GM18507 (cell line): ENCODE results near the gene UTP11.

Experiments used
- DNase-seq: peaks from one replicate; pipeline ENCODE4 v3.0.0; 2011; ENCODE audit warnings: low read depth; ENCODE audit not compliant: insufficient read length; ENCODE audit errors: extremely low spot score
- FAIRE-seq: peaks from 2 replicates; lab custom pipeline; 2011; peaks lifted over from hg19 to GRCh38; lab: Jason Lieb, UNC

Gene UTP11

DNA sequence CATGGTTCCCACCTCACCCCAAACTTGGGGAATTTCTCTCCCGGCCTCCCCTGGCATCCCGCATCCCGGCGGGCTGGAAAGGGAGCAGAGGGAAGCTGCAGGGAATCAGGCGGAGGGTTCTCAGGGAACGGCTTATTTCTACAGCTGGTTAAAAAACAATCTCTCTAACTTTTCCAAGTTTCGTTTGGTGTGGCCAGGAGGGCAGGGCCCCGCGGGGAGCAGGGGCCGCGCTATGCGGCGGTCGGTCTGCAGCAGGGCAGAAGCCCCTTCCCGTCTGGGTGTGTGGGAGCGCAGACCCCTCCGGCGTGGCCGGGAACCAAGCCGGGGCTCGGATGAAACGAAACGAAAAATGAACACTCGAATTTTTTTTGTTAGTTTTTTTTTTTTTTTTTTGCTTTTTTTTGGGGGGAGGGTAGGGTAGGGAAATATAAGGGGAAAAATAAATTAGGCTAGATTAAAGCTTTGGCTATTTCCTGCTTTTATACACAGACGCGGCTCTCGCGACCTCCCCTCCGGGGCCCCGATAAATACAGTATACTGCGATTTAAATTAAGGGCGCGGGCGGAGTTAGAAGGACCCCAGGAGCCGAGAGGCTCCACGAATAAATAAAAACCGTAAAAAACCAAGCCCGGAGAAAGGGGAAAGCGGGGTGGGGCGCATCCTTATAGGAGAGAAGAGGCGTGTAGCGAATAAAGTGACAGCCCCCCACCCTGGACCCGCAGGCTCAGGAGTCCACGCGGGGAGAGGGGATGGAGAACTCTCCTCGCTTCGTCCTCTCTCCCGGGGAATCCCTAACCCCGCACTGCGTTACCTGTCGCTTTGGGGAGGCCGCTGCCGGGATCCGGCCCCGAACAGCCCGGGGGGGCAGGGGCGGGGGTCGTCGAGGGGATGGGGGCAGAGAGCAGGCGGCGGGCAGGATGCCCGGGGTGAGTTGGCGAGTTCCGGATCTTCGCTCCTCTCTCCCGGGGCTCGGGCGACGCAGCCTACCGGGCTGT, 32.0 kb downstream of the UTP11 start:
- FAIRE-seq (no peak), DNase-seq (no peak)

DNA sequence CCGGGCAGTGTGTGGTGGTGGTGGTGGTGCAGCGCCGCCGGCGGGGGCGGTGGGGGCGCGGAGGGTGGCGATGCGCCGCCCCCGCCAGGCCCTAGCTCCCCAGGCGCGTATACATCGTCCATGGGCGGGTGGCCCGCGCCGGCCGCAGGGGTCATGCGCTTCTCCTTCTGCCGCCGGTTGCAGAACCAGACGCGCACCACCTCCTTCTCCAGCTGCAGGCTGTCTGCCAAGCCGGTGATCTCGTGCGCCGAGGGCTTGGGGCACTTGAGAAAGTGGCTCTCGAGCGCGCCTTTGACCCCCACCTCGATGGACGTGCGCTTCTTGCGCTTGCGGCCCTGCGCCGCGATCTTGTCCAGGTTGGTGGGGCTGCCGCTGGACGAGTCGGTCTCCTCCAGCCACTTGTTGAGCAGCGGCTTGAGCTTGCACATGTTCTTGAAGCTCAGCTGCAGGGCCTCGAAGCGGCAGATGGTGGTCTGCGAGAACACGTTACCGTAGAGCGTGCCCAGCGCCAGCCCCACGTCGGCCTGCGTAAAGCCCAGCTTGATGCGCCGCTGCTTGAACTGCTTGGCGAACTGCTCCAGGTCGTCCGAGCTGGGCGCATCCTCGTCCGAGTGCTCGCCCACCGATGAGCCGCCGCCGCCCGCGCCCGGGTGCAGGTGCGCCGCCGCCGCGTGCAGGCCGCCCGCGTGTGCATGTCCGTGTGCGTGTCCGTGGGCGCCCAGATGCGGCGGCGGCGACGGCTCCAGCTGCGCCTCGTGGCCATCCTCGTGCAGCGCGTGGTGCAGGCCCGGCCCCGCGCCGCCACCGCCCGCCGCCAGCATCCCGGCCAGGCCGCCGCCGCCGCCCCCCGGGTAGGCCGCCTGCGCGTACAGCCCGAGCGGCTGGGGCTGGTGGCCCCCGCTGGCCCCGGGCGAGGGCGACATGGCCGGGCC, 33.1 kb downstream of the UTP11 start:
- DNase-seq (no peak), FAIRE-seq (no peak)

- no peak for FAIRE-seq
These were observed 33.9 kb downstream of the UTP11 start, which contains the start of gene POU3F1 for GRCh38 chr1:38046333-38046883. TSS of gene POU3F1 (minus strand) at chr1:38046793. CDS start at chr1:38046743, 50 bp downstream.

GRCh38 chr1:38046884-38047602, 34.5 kb downstream of the UTP11 start:
- peak; percentile 74 for FAIRE-seq

More at GRCh38 chr1:38046333-38046883, 33.9 kb downstream of the UTP11 start, which contains the start of gene POU3F1:
- no peak for DNase-seq

DNA sequence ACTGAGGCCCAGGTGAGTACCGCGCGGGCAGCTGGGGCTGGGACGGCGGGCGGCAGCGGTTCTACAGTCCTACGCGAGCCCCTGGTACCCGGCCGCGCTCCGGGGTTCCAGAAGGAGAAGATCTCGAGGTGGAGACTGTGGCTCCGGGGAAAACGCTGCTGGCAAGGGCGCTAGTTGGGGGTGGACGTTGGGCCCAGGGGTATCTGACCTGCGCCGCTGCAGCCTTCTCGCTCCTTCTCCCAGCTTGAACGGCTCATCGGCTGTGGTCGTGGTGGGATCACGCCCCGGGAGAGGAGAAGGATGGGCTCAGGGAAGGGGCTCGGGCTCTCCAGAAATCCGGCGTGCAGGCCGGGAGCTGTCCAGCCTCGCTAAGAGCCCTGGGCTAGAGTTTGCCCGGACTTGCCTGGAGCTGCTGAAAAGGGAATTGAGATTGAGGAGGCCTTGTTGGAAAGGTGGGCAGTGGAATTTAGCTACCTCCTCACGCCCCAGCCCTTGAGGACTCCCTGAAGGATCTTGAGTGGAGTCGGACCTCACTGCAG, 35.1 kb downstream of the UTP11 start:
- DNase-seq (no peak), FAIRE-seq (no peak)

More at GRCh38 chr1:38046884-38047602, 34.5 kb downstream of the UTP11 start:
- peak; percentile 81 for DNase-seq

- DNase-seq: no peak
- FAIRE-seq: no peak
These were observed 38.0 kb downstream of the UTP11 start for GRCh38 chr1:38050397-38051078.

GRCh38 chr1:38051079-38051543, 38.6 kb downstream of the UTP11 start:
- DNase-seq: no peak
- FAIRE-seq: peak; percentile 5

GRCh38 chr1:38052750-38053415, 40.3 kb downstream of the UTP11 start:
- FAIRE-seq (peak; percentile 96), DNase-seq (no peak)

DNA sequence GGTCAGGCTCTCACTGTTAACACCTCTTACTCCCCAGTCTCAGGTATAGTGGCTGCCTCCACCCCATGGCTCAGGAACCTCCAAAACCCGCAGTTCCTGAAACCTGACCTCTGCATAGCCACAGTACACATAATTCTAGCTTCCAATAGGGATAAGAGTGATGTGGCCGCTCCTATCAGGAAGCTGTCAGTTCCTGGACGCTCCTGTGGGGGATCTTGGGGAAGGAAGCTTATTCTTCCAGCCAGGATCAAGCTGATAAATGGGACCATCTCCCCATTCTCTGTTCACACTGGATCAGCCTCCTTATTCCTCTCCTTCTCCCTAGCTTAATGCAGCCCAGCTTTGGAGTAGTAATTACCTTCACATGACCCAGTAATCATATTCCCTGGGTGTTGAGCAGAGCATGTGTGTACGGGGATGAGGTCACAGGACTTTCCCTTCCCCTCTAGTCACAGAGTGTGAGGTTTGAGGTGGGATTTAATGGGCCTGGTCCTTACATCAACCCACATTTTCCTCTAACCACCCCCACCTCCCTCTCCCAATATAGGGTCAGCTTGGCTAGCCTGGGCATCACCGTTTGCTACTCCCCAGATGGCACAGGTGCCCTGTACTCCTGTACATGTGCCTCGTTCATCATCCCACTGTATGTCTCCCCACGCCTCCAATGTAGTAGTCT, 41.0 kb downstream of the UTP11 start:
- DNase-seq (no peak), FAIRE-seq (peak; percentile 60)

DNA sequence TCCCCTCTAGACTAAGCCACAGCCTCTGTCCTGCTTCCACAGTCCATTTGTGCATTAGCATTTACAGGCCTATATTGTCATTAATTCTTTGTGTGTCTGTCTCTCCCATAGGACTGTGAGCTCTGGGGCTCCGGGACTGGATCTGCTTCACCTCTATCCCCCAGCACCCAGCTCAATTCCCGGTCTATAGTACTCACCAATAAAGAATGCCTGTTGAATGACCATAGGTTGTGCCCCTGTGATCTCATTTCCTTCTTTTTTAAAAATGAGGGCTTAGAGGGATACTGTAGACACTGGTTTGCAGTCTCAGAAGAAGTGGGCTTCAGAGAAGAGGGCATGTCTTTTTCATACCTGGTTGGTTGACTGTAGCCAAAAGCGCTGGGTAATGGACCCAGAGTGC, 42.9 kb downstream of the UTP11 start:
- no peak for FAIRE-seq
- no peak for DNase-seq

DNA sequence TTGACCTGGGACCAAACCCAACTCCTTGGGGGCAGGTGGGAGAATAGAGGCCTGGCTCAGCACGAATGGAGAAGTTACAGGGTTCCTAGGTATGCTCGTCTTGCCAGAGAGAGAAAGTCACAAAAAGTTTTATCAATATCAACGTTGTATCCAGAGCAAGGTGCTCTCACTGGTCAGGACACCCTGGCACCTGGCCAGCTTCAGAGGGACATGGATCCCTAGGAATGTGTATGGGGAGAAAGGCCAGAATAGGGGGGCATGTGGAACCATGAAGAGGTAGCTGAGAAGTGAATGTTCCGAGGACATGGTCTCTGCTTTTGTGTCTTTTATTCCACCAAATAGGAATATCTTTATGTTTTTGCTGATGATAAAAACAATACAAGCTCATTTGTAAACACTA, 43.4 kb downstream of the UTP11 start:
- no peak for FAIRE-seq

DNA sequence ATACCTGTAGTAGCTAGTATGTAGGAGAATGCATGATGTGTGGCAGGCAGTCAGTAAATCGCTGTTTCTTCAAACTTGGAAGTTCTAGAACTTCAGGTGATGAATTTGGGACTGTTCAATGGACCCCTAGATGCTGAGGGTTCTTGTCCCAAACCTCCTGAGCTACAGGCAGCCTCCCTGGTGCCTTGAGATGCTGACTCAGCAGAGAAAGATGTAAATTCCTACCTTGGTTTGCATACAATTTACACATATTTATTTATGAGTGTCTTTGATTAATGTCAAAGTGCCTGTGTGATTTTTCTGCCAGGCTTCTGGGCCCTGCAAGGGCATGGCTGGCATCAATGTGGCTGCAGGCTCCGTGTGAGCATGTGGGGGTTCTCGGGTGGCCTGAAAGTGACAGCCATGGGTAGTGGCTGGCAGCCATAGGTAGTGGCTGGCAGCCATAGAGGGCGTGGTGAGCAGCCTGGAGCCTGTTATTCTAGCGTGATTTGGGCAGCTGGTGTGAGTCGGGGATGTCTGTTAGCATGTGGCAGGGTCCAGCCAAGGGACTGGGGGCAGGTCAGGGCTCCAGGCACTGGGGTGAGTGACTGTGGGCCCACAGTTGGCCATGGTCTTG, 47.2 kb downstream of the UTP11 start:
- FAIRE-seq (no peak), DNase-seq (no peak)

More for the DNA sequence above, 43.4 kb downstream of the UTP11 start:
- DNase-seq: no peak

GRCh38 chr1:38060498-38060897, 48.0 kb downstream of the UTP11 start:
- FAIRE-seq (no peak), DNase-seq (no peak)

GRCh38 chr1:38061290-38061689, 48.8 kb downstream of the UTP11 start:
- DNase-seq (no peak), FAIRE-seq (peak; percentile 9)

DNA sequence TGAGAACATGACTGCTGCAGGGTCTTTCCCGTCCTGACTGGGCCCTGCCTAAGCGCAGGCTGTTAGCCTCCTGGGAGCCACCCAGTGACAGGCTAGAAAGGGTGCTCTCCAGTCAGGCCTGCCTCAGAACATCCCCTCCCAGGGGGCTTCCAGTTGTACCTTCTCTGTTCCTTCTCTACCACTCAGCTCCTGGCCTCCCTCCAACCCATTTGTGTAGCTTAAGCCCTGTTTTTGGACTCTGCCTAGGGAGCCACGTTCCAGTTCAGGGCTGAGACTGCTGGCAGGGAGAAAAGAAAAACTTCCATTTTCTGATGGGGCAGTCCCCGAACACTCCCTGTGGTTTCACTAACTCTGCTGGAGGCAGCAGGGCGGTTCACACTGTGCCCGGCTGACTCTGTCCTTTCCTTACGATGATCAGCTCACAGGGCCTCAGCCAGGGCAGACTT, 49.4 kb downstream of the UTP11 start:
- FAIRE-seq (peak; percentile 93), DNase-seq (peak; percentile 51)
